Measurements from ENCODE around the gene CREBBP.

CREBBP gene

GRCh38 chr16:3879258-3879886, 1.1 kb downstream of the CREBBP start:
- DNase-seq: no peak

GRCh38 chr16:3878610-3879009, 1.9 kb downstream of the CREBBP start:
- no peak for DNase-seq

- no peak for DNase-seq
These were observed 3.8 kb downstream of the CREBBP start for GRCh38 chr16:3876695-3877094.

GRCh38 chr16:3876160-3876559, 4.4 kb downstream of the CREBBP start:
- DNase-seq: no peak

- no peak for DNase-seq
These were observed 5.5 kb downstream of the CREBBP start for GRCh38 chr16:3874794-3875692.

- no peak for DNase-seq
These were observed 6.3 kb downstream of the CREBBP start for GRCh38 chr16:3874242-3874641.

- DNase-seq: no peak
These were observed 6.9 kb downstream of the CREBBP start for GRCh38 chr16:3873482-3874173.

GRCh38 chr16:3872216-3872895, 8.2 kb downstream of the CREBBP start:
- DNase-seq: no peak

- no peak for DNase-seq
These were observed 11.5 kb downstream of the CREBBP start for GRCh38 chr16:3868967-3869366.

- no peak for DNase-seq
These were observed 12.0 kb downstream of the CREBBP start for GRCh38 chr16:3868556-3868955.

- no peak for DNase-seq
These were observed 13.6 kb downstream of the CREBBP start for GRCh38 chr16:3866703-3867431.

GRCh38 chr16:3865241-3865640, 15.3 kb downstream of the CREBBP start:
- no peak for DNase-seq

- DNase-seq: no peak
These were observed 16.0 kb downstream of the CREBBP start for GRCh38 chr16:3864562-3864961.

- DNase-seq: no peak
These were observed 16.9 kb downstream of the CREBBP start for GRCh38 chr16:3863587-3863986.

GRCh38 chr16:3861808-3862451, 18.6 kb downstream of the CREBBP start:
- no peak for DNase-seq

GRCh38 chr16:3859889-3860288, 20.6 kb downstream of the CREBBP start:
- DNase-seq: no peak

- no peak for DNase-seq
These were observed 21.7 kb downstream of the CREBBP start for GRCh38 chr16:3858801-3859200.

- DNase-seq: no peak
These were observed 23.1 kb downstream of the CREBBP start for GRCh38 chr16:3857189-3858043.

- no peak for DNase-seq
These were observed 24.0 kb downstream of the CREBBP start for GRCh38 chr16:3856367-3857141.
